IMR-90 (cell line): ENCODE data around the gene BTN3A1. TPM values are rescaled to one million over a fixed set of nuclear protein-coding genes. Genes with fewer than 3 reads are reported as not detected.

Experiments
- ATAC-seq: fragments of 200-7000 bp; cut with Tn5 transposase; 2 replicates; pipeline ENCODE4 v1.9.1; 2020; ENCODE audit warnings: low read depth, mild to moderate bottlenecking, moderate library complexity
- BruUV-seq: library from RNA; stranded (reverse); fragments of 400-500 nt; replicated peaks from 2 replicates; lab custom pipeline; 2021; lab: Mats Ljungman, UMichigan
- CTCF ChIA-PET: fragments of 300-600 bp; formaldehyde crosslinking; extraction: SDS; loops from one replicate; lab custom pipeline; 2021; ENCODE audit warnings: antibody characterized with exemption; lab: Yijun Ruan, JAX
- POLR2A ChIA-PET: fragments of 300-600 bp; sonication (Branson Sonifier 250); formaldehyde crosslinking; loops from one replicate; lab custom pipeline; 2022; ENCODE audit warnings: antibody characterized with exemption; ENCODE audit not compliant: unreplicated experiment; lab: Charles Lee
- DNase-seq: peaks from one replicate; pipeline ENCODE4 v3.0.0; 2013
- H2AFZ ChIP-seq: replicated peaks from 2 replicates; pipeline ENCODE3; 2013; ENCODE audit warnings: low read length, mild to moderate bottlenecking; ENCODE audit not compliant: poor library complexity
- H2AK5ac ChIP-seq: 2 replicates; pipeline ENCODE4 v1.6.1; 2013; ENCODE audit warnings: low read depth, low read length, inconsistent platforms
- H2AK9ac ChIP-seq: replicated peaks from 2 replicates; pipeline ENCODE3; 2013; ENCODE audit warnings: mild to moderate bottlenecking, low read depth, low read length, moderate library complexity; ENCODE audit not compliant: poor library complexity
- H2BK120ac ChIP-seq: 2 replicates; pipeline ENCODE4 v1.6.1; 2013; ENCODE audit warnings: low read depth, low read length, inconsistent platforms
- H2BK15ac ChIP-seq: 3 replicates; pipeline ENCODE4 v1.6.1; 2013; ENCODE audit warnings: low read depth, low read length, inconsistent platforms
- H2BK20ac ChIP-seq: 2 replicates; pipeline ENCODE4 v1.6.1; 2013; ENCODE audit warnings: low read depth, mild to moderate bottlenecking, inconsistent platforms, low read length, moderate library complexity
- H2BK5ac ChIP-seq: 2 replicates; pipeline ENCODE4 v1.6.1; 2013; ENCODE audit warnings: mild to moderate bottlenecking, low read depth, low read length, inconsistent platforms; ENCODE audit not compliant: poor library complexity, severe bottlenecking
- H3K14ac ChIP-seq: replicated peaks from 2 replicates; pipeline ENCODE4 v1.6.1; 2013; ENCODE audit warnings: low read depth, low read length, inconsistent platforms
- H3K18ac ChIP-seq: 2 replicates; pipeline ENCODE4 v1.6.1; 2013; ENCODE audit warnings: low read depth, low read length, control low read depth
- H3K23ac ChIP-seq: 2 replicates; pipeline ENCODE4 v1.6.1; 2013; ENCODE audit warnings: low read depth, low read length, inconsistent platforms
- H3K27ac ChIP-seq: 2 replicates; pipeline ENCODE4 v1.5.1; 2013; ENCODE audit warnings: mild to moderate bottlenecking, control low read depth, low read length; ENCODE audit not compliant: insufficient read depth
- H3K27me3 ChIP-seq: 2 replicates; pipeline ENCODE4 v1.6.1; 2013; ENCODE audit warnings: low read length; ENCODE audit not compliant: control insufficient read depth, insufficient read depth
- H3K36me3 ChIP-seq: 2 replicates; pipeline ENCODE4 v1.6.1; 2013; ENCODE audit warnings: low read length, mixed read lengths; ENCODE audit not compliant: control insufficient read depth, insufficient read depth
- H3K4ac ChIP-seq: 2 replicates; pipeline ENCODE4 v1.6.1; 2013; ENCODE audit warnings: low read depth, low read length, inconsistent platforms
- H3K4me1 ChIP-seq: 2 replicates; pipeline ENCODE4 v1.6.1; 2013; ENCODE audit warnings: low read length, mixed read lengths; ENCODE audit not compliant: control insufficient read depth, insufficient read depth
- H3K4me2 ChIP-seq: 2 replicates; pipeline ENCODE4 v1.6.1; 2013; ENCODE audit warnings: low read depth, mild to moderate bottlenecking, control low read depth, low read length, moderate library complexity
- H3K4me3 ChIP-seq: 2 replicates; pipeline ENCODE4 v1.5.1; 2013; ENCODE audit warnings: low read depth, mild to moderate bottlenecking, control low read depth, low read length, moderate library complexity; ENCODE audit not compliant: insufficient read depth
- H3K56ac ChIP-seq: 2 replicates; pipeline ENCODE4 v1.6.1; 2013; ENCODE audit warnings: low read length, inconsistent platforms; ENCODE audit not compliant: insufficient read depth; ENCODE audit errors: extremely low read depth
- H3K79me1 ChIP-seq, 2 experiments: 2 replicates each; pipeline ENCODE4 v1.6.1; 2013; ENCODE audit warnings: low read length in 2 of 2, inconsistent platforms in 1 of 2, low read depth in 1 of 2
- H3K9ac ChIP-seq: 2 replicates; pipeline ENCODE4 v1.6.1; 2013; ENCODE audit warnings: low read depth, low read length, control low read depth
- H3K9me1 ChIP-seq: 2 replicates; pipeline ENCODE4 v1.6.1; 2013; ENCODE audit warnings: low read length, inconsistent platforms; ENCODE audit not compliant: insufficient read depth
- H3K9me3 ChIP-seq: 2 replicates; pipeline ENCODE4 v1.6.1; 2013; ENCODE audit warnings: low read length; ENCODE audit not compliant: control insufficient read depth, insufficient read depth
- H4K20me1 ChIP-seq: 2 replicates; pipeline ENCODE4 v1.6.1; 2013; ENCODE audit warnings: low read length, inconsistent platforms; ENCODE audit not compliant: insufficient read depth
- H4K5ac ChIP-seq: 2 replicates; pipeline ENCODE4 v1.6.1; 2013; ENCODE audit warnings: mild to moderate bottlenecking, low read depth, low read length, control low read depth
- H4K8ac ChIP-seq, 2 experiments: 2 replicates each; pipeline ENCODE4 v1.6.1; 2013; ENCODE audit warnings: low read depth in 2 of 2, low read length in 2 of 2, control low read depth in 1 of 2, inconsistent platforms in 1 of 2
- H4K91ac ChIP-seq: 2 replicates; pipeline ENCODE4 v1.6.1; 2013; ENCODE audit warnings: low read depth, low read length, inconsistent platforms; ENCODE audit not compliant: insufficient read depth
- CEBPB ChIP-seq: IDR thresholded peaks from 2 replicates; pipeline ENCODE4 v1.6.1; 2012; ENCODE audit warnings: low read depth, low read length, improper control_type of control experiment
- CHD1 ChIP-seq: IDR thresholded peaks from 2 replicates; pipeline ENCODE4 v1.6.1; 2012; ENCODE audit warnings: low read depth, low read length, improper control_type of control experiment
- FOS ChIP-seq: fragments of 150-350 bp; IDR thresholded peaks from 2 replicates; pipeline ENCODE4 v1.6.1; 2016; ENCODE audit warnings: low read depth, low read length
- MAFK ChIP-seq: IDR thresholded peaks from 2 replicates; pipeline ENCODE4 v1.6.1; 2012; ENCODE audit warnings: low read depth, low read length, improper control_type of control experiment
- MAZ ChIP-seq: IDR thresholded peaks from 2 replicates; pipeline ENCODE4 v1.6.1; 2012; ENCODE audit warnings: low read depth, mild to moderate bottlenecking, low read length, improper control_type of control experiment, moderate library complexity, borderline replicate concordance
- MXI1 ChIP-seq: IDR thresholded peaks from 2 replicates; pipeline ENCODE4 v1.6.1; 2012; ENCODE audit warnings: low read depth, mild to moderate bottlenecking, low read length, moderate library complexity, borderline replicate concordance
- POLR2A ChIP-seq: IDR thresholded peaks from 2 replicates; pipeline ENCODE4 v1.6.1; 2012; ENCODE audit warnings: mild to moderate bottlenecking, low read depth, low read length
- RAD21 ChIP-seq: IDR thresholded peaks from 2 replicates; pipeline ENCODE4 v1.6.1; 2012; ENCODE audit warnings: low read length, improper control_type of control experiment
- RFX5 ChIP-seq: IDR thresholded peaks from 2 replicates; pipeline ENCODE4 v1.8.0; 2012; ENCODE audit warnings: low read depth, mild to moderate bottlenecking, low read length, moderate library complexity
- SMC3 ChIP-seq: fragments of 150-350 bp; IDR thresholded peaks from 2 replicates; pipeline ENCODE4 v1.6.1; 2016; ENCODE audit warnings: low read depth, mild to moderate bottlenecking, antibody characterized with exemption, low read length, moderate library complexity
- WGBS, 2 experiments: methylation state at CpG; one replicate each; pipeline versions ENCODE4 v1.1.5 to v1.1.7; 2013; ENCODE audit warnings: missing lambda C conversion rate in 2 of 2; ENCODE audit not compliant: insufficient read length in 1 of 2; ENCODE audit errors: extremely low coverage in 2 of 2; 5-methylcytosine and 5-hydroxymethylcytosine counted together
- dilution Hi-C: fragments of 300-500 bp; cut with HindIII; formaldehyde crosslinking; loops from one replicate; pipeline ENCODE4 v1.14.3; 2018; ENCODE audit warnings: low sequenced_read_pairs; ENCODE audit not compliant: unreplicated experiment
- in situ Hi-C: fragments of 300-500 bp; cut with MboI; formaldehyde crosslinking; loops from 3 replicates; pipeline ENCODE4 v1.14.3; 2019; ENCODE audit warnings: low sequenced_read_pairs, inconsistent platforms, mixed read lengths
- intact Hi-C: fragments of 100-400 bp; cut with micrococcal nuclease; formaldehyde crosslinking; loops from 2 replicates; pipeline ENCODE4 v1.10.0; 2022
- polyA plus RNA-seq, 3 experiments: library from polyadenylated mRNA; depleted of rRNA; stranded (reverse); fragments of >200 nt; gene quantifications; 2 replicates each; pipeline ENCODE4 v1.2.3, GENCODE V29; 2012; ENCODE audit warnings: low replicate concordance in 1 of 3
- total RNA-seq: library from RNA; depleted of rRNA; stranded (reverse); fragments of >200 nt; gene quantifications from 2 replicates; pipeline ENCODE4 v1.2.3, GENCODE V29; 2012
- TF ChIP-seq, protein P1 (sequence below): fragments of 150-350 bp; IDR thresholded peaks from 2 replicates; pipeline ENCODE4 v1.6.1; 2017; ENCODE audit warnings: mild to moderate bottlenecking, antibody characterized with exemption, low read length, low read depth
- TF ChIP-seq, protein P2 (sequence below): conservative IDR thresholded peaks from 2 replicates; pipeline ENCODE4 v1.5.1; 2012; ENCODE audit warnings: mild to moderate bottlenecking, low read depth, low read length, improper control_type of control experiment
- TF ChIP-seq, protein P3 (sequence below): fragments of 150-350 bp; IDR thresholded peaks from 2 replicates; pipeline ENCODE4 v1.6.1; 2016; ENCODE audit warnings: low read depth, mild to moderate bottlenecking, low read length, moderate library complexity, borderline replicate concordance

The BTN3A1 gene
- total and polyA plus RNA-seq, 2 of the 4 experiments (the other 2 are of a cell fraction), result 14.4 to 16.5 TPM

DNA sequence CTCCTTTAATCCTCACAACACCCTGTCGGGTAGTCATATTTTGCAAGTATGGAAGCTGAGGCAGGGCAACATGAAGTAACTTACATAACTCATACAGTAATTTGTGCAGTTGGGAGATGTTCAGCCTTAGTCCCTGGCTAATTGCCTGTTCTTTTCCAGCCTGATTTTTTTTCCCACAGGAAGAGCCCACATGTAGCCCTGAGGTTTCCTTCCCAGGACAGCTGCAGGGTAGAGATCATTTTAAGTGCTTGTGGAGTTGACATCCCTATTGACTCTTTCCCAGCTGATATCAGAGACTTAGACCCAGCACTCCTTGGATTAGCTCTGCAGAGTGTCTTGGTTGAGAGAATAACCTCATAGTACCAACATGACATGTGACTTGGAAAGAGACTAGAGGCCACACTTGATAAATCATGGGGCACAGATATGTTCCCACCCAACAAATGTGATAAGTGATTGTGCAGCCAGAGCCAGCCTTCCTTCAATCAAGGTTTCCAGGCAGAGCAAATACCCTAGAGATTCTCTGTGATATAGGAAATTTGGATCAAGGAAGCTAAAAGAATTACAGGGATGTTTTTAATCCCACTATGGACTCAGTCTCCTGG, 50.7 kb downstream of the BTN3A1 start:
- no peak for TF ChIP-seq CEBPB
- TF ChIP-seq FOS, result no peak
- TF ChIP-seq MAZ, result no peak
- no peak for TF ChIP-seq MAFK
- TF ChIP-seq, protein P1, sequence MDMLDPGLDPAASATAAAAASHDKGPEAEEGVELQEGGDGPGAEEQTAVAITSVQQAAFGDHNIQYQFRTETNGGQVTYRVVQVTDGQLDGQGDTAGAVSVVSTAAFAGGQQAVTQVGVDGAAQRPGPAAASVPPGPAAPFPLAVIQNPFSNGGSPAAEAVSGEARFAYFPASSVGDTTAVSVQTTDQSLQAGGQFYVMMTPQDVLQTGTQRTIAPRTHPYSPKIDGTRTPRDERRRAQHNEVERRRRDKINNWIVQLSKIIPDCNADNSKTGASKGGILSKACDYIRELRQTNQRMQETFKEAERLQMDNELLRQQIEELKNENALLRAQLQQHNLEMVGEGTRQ, result no peak
- no peak for TF ChIP-seq RFX5
- TF ChIP-seq SMC3, result no peak
- no peak for TF ChIP-seq MXI1
- no peak for TF ChIP-seq CHD1
- no peak for TF ChIP-seq POLR2A
- TF ChIP-seq, protein P2, sequence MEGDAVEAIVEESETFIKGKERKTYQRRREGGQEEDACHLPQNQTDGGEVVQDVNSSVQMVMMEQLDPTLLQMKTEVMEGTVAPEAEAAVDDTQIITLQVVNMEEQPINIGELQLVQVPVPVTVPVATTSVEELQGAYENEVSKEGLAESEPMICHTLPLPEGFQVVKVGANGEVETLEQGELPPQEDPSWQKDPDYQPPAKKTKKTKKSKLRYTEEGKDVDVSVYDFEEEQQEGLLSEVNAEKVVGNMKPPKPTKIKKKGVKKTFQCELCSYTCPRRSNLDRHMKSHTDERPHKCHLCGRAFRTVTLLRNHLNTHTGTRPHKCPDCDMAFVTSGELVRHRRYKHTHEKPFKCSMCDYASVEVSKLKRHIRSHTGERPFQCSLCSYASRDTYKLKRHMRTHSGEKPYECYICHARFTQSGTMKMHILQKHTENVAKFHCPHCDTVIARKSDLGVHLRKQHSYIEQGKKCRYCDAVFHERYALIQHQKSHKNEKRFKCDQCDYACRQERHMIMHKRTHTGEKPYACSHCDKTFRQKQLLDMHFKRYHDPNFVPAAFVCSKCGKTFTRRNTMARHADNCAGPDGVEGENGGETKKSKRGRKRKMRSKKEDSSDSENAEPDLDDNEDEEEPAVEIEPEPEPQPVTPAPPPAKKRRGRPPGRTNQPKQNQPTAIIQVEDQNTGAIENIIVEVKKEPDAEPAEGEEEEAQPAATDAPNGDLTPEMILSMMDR, result no peak
- TF ChIP-seq, protein P3, sequence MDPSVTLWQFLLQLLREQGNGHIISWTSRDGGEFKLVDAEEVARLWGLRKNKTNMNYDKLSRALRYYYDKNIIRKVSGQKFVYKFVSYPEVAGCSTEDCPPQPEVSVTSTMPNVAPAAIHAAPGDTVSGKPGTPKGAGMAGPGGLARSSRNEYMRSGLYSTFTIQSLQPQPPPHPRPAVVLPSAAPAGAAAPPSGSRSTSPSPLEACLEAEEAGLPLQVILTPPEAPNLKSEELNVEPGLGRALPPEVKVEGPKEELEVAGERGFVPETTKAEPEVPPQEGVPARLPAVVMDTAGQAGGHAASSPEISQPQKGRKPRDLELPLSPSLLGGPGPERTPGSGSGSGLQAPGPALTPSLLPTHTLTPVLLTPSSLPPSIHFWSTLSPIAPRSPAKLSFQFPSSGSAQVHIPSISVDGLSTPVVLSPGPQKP, result no peak
- TF ChIP-seq RAD21, result no peak
- H3K18ac ChIP-seq, result no peak overlapping the region
- ChIA-PET POLR2A (no interaction called here), CTCF (interaction anchor here (0.6 kb wide), 1 partner anchor 17 kb away, joined by 4 read pairs; no protein-coding TSS in a partner anchor)
- no peak overlapping the region for H2BK120ac ChIP-seq
- ATAC-seq (no peak), DNase-seq (no peak)
- no peak overlapping the region for H2AK5ac ChIP-seq
- H2BK15ac ChIP-seq, result no peak overlapping the region
- no TSS peak for BruUV-seq
- H3K9me1 ChIP-seq, result peaks cover 12% of the 10 kb centered on the region; the same call in 1 of the 2 replicates
- H3K9ac ChIP-seq, result no peak overlapping the region
- intact Hi-C loops (no loop called here), in situ Hi-C loops (no loop called here), dilution Hi-C loops (no loop called here)
- no CpG with 5 or more reads among the region's 1 CpG for WGBS, 2 experiments
- no peaks in the 10 kb centered on the region for H3K9me3 ChIP-seq
- H3K23ac ChIP-seq, result no peak overlapping the region; the same call in 1 of the 2 replicates
- H3K4me3 ChIP-seq, result no peak overlapping the region
- no peak overlapping the region for H3K4ac ChIP-seq
- no peak overlapping the region for H3K14ac ChIP-seq
- H3K4me1 ChIP-seq, result peaks cover 5% of the 10 kb centered on the region
- H3K27ac ChIP-seq, result no peak overlapping the region
- no peak overlapping the region for H3K56ac ChIP-seq
- no peak overlapping the region for H2BK5ac ChIP-seq
- H2AK9ac ChIP-seq, result no peak overlapping the region
- no peak overlapping the region for H2AFZ ChIP-seq
- H4K8ac ChIP-seq, result no peak overlapping the region
- H2BK20ac ChIP-seq, result no peak overlapping the region
- peaks cover 4% of the 10 kb centered on the region; the same call in 1 of the 2 replicates for H3K36me3 ChIP-seq
- H3K79me1 ChIP-seq, result peaks cover 0 to 8% of the 10 kb centered on the region in 2 experiments; a peak in 1 of 4 replicates
- no peak overlapping the region for H4K91ac ChIP-seq
- no peak overlapping the region for H4K5ac ChIP-seq
- no peak overlapping the region for H3K4me2 ChIP-seq
- H3K27me3 ChIP-seq, result no peaks in the 10 kb centered on the region
- no peaks in the 10 kb centered on the region for H4K20me1 ChIP-seq
